NB4 (cell line): Measurements from ENCODE around the gene RPL29.

Experiments
- CTCF ChIP-seq: IDR thresholded peaks from one replicate; pipeline ENCODE4 v1.5.1; 2012; ENCODE audit warnings: low read depth, low read length
- MAX ChIP-seq: IDR thresholded peaks from 2 replicates; pipeline ENCODE4 v1.6.1; 2011; ENCODE audit warnings: low read depth, low read length
- POLR2A ChIP-seq: IDR thresholded peaks from 2 replicates; pipeline ENCODE4 v1.6.1; 2011; ENCODE audit warnings: mild to moderate bottlenecking; ENCODE audit not compliant: insufficient read length; ENCODE audit errors: extremely low read depth

- TF ChIP-seq CTCF (peak; percentile 38), POLR2A (no peak), MAX (no peak)
Observed at GRCh38 chr3:52041118-52041731, 45.5 kb upstream of the RPL29 start.
